GM18870 (cell line): ENCODE measurements around the gene CYGB.

Source experiments
- ATAC-seq: cut with Tn5 transposase; IDR thresholded peaks from one replicate; pipeline ENCODE4 v1.9.1; 2021; ENCODE audit warnings: moderate library complexity; ENCODE audit not compliant: unreplicated experiment

Gene CYGB

DNA sequence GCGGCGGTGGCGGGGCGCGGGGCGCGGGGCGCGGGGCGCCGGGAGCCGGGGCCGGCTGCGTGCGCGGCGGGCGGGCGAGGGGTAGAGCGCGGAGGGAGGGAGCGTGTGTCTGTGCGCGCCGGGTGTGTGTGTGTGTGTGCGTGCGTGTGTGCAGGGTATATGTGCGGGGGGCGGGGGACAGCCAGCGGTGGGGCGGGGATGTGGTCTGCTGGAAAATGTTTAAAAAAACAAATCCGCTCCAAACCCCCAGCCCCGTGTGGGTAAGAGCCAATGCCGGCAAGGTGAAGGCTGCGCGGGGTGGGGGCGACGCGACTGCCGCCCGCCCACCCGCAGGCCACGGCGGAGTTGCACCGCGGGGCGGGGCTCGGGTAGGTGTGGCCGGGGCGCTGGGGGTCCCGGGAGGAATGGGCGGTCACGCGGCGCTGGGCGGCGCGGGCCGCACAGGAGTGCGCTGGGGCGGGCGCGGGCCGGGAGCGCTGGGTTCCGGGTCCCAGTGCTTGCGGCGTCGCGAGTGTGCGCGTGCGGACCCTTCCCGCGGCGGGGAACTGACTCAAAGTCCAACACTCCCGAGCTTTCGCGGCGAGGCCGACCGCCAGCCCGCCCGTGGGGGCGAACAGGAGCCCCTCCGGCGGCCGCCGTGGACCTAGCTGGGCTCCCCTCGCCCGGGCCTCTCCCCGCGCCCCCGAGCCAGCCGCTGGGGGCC is at the start of gene CYGB:
TSS of gene CYGB (minus strand) at position 132 of the 703 bp plus-strand sequence. CDS start 167 bp downstream, outside the sequence.
- ATAC-seq, result no peak

DNA sequence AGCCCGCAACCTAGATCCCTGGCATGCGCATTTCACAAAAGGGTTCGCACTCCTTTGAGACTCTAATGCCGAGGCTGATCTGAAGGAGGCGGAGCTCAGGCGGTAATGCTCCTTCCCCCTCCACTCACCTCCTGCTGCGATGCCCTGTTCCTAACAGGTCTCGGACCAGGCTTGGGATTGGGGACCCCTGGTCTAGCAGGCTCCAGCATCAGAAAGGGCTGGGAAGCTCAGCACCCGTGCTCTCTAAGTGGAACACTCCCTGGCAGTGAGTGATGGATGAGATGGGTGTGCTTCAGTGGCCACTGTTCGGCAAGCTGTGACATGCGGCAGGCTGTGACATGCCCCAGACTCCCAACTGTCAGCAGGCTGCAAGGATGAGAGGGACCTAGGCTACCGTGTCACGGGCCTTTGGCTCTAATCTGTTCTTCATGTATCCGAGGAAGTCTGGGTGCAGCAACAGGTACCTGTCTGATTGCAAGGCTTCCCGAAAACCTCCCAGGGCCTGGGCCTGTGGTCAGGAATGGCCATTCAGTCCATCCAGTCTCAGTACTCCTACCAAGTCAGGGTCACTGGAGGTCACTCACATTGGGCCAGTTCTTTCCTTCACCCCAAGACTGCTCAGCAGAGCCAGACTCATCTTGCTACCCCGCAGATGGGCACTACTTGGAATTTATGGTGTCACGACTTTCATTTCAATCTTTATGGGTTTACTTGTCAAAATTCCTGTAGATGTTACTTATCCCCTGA is 49.4 kb upstream of the CYGB start:
- ATAC-seq, result no peak

DNA sequence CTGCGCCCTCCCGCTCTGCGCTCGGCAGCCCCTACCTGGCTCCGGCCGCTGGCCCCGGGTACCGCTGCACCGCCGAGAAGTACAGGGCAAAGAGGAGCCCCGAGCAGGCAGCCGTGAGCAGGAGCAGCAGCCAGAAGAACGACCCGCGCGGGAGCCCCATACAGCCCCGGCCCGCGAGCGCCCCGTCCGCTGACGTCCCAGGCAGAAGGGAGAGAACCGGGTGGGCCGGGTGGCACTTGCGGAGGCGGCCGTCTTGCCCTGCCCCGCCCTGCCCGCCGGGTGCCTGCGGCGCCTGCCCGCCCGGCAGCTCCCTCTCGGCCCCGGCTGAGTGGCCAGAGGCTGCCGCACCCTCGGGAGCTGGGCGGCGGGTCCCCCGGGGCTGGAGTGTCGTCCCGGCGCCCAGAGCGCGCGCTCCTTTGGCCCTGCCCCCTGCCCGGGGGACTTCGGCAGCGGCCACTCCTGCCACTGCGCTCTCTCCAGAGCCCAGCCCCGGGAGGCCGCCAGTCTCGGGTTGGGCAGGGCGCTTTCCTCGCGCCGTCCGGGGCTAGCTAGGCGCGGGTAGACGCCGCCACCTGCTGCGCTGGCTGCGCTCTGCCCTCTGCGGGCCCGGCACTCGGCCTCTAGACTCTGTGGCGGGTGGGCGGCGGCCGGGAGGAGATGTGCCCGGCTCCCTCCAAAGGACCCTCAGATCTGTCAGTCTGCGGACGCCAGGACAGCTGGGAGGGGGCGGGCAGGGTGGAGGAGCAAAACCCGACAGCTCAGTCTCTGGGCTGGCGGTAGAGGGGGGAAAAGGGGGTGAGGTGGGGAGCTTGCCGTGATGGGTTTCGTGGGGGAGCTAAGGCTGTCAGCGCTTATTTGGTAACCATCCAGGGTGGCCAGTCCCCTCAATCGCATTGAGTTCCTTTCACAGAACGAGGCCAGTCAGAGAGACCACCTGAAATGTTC is 48.4 kb upstream of the CYGB start, which contains the start of gene ST6GALNAC2:
TSS of gene ST6GALNAC2 (minus strand) at position 212 of the 945 bp plus-strand sequence. CDS start at position 160, 52 bp downstream.
- ATAC-seq, result no peak

DNA sequence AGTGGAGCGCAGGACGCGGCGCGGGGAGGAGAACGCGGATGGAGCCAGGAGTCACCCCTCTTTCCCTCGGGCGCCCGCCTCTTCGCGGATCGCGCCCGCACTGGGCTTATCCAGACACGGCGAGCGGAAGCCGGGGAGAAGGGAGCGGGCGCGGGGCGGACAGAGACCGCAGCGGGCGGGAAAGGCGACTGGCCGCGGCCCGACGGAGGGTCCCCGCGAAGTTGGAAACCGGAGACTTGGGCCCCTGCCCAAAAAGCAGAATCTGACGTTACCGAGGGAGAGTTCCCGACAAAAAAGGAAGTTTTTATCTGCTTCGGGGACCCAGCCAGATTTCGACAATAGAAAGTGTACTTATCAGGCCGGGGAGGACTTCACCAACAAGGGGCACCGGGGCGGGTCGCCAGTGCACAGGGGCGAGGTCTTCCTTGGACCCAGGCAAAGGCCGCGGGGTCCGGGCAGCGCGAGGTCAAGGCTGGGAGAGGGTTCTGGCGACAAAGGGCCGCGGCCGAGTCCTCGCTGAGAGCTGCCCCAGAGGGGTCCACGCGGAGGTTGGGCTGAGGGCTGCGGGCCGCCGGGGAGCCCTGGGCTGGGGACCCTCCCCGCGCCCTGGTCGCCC is 47.6 kb upstream of the CYGB start:
- no peak for ATAC-seq

DNA sequence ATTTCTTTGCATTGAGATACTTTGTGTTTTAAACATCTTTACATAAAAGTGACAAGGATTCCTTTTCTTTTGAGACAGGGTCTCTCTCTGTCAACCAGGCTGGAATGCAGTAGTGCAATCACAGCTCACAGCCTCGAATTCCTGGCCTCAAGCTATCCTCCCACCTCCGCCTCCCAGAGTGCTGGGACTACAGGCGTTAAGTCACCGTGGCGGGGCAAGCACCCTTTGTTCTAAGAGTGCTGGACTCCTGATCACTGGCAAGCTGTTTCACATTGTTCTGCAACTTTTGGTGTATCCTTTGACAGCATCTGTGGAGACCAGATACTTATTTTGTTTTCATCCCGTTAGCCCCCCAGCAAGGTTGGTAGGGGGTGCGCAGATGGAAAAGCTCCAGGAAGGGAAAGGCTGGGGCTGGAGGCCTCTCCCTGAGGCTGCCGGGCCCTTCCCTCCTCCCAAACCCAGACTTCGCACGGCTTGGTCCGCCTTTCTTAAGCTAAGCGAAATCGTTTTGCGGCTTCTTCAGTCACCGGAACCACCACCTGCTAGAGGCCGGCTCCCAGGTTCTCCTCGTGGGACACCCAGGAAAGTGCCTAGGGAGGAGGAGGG is 47.0 kb upstream of the CYGB start:
- ATAC-seq, result no peak

DNA sequence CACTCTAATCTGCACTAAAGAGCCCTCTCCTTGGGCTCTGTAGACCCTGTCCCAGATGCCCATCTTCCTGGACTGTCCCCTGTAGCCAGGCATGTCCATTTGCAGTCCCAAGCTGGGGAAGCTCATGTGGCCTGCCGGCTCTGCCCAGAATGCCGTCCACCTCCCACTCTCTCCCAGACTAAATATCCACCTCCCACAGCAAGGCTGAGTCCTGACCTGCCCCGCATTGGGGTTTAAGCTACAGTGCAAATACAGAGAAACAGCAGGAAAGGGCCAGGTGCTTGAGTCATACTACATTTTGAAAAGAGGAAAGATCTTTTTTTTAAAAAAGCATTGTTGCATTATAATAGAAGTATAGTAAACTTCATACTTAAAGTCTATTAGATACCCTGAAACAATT is 45.2 kb upstream of the CYGB start:
- no peak for ATAC-seq

DNA sequence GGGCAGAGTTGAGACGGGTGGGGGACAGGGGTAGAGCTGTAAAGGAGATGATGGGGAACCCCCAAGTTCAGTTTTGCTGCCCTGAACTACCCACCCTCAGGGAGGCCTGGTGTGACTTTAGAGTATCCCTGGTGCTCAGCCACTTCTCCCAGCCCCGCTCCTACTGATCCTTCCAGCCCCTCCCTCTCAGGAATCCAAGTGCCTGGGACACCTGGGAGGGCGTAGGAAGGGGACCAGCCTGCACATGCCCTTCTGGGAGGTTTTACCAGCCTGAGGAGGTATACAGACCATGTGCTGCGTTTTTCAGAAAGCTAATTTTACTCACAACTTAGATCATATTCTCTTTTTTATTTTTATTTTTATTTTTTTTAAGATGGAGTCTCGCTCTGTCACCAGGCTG is 44.0 kb upstream of the CYGB start:
- no peak for ATAC-seq

DNA sequence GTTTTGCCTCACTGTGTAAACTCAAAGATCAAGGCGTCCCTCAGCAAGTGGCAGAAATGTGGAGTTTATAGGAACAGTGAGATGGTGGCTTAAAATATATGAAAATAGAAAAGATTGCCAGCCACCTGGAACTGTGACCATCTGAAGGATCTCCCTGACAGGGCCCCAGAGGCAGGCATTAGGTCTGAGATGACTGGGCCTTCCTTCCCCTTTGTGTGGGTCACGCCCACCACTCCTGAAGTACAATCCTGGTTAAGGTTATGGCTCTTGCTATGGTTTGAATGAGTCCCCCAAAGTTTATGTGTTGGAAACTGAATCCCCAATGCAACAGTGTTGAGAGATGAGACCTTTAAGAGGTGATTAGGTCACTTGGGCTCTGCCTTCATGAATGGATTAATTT is 41.8 kb upstream of the CYGB start:
- no peak for ATAC-seq

DNA sequence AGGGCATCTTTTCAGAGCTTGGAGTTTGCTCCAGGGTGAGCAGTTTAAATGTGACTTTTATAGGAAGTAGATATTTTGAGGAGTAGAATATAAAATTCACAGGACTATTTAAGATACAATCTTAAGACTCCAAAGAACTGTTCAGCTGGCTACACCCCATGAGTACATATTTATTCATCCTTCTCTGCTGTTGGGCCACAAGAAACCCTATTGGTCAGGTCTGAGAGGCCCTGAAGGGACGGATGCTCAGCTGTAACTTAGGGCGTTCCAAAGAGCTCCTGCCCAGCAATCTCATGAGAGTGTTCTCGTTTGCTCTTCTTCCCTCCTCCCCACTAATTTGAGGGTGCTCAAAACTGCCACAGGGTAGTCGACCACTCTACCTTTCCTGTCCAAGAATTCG is 40.9 kb upstream of the CYGB start:
- no peak for ATAC-seq

DNA sequence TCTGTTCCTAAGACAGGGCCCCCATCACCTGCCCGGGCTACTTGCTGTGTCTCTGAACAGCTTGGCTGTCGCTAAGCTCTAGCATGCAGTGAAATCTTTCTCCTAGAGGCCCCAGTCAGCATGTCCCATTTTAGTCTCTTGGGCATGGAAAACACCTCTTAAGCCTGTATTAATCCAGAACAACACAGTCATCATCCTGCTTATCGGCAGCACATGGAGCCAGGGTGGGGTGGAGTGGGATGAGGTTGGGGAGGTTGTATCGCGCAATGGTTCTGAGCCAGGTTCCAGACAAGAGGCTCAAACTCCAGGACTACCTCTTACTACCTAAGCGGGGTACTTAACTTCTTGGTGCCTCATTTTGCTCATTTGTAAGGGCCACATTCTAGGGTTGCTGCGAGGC is 40.4 kb upstream of the CYGB start:
- no peak for ATAC-seq

DNA sequence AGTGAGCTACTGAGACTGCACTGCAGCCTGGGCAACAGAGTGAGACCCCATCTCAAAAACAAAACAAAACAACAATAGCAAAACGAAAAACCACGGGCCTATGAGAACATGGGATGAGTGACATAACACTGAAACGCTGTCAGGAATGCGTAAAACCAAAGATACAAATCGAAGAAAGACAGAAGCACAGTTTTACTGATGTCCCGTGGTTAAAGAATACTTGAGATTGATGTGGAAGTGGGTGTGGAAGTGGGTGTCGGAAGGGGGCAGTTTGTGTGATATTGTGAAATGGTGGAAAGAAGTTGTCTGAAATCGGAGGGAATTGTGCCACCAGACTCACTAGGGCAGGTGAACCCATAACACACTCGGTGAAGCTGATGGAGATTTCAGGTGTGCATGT is 38.7 kb upstream of the CYGB start:
- no peak for ATAC-seq

DNA sequence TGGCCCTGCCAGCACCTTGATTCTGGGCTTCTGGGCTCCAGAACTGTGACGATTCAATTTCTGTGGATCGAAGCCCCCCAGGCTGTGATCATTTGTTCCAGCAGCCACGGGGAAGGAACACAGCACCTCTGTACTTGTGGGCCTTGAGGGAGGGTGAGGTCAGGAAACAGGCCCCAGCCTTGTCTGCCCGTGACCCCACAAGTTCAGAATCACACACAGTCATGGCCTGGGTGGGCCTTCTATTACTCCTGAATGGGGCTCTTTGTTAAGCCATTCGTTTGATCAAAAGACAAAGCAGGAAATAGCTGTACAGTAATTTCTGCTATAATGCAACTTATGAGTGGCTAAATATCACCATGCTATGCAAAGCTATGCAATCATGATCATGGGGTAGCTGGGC is 38.1 kb upstream of the CYGB start:
- no peak for ATAC-seq

DNA sequence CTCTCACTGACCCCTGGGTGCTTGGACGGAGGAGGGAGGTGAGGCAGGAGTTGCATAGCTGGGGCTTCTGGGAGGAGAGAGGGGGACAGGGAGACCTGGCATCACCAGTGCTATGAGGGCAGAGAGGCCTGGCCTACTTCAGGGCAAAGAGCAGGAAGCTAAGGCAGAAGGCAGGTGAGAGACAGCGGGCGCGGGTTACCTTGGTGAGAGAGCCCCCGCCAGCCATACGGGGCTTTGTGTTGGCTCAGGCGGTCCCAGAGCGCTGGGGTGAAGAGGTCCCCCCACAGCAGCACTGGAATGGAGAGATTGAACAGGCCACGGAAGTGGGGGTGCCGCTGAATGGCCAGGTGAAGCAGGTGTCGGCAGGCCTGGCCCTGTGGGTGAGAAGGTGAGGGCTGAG is 36.7 kb upstream of the CYGB start:
- no peak for ATAC-seq

DNA sequence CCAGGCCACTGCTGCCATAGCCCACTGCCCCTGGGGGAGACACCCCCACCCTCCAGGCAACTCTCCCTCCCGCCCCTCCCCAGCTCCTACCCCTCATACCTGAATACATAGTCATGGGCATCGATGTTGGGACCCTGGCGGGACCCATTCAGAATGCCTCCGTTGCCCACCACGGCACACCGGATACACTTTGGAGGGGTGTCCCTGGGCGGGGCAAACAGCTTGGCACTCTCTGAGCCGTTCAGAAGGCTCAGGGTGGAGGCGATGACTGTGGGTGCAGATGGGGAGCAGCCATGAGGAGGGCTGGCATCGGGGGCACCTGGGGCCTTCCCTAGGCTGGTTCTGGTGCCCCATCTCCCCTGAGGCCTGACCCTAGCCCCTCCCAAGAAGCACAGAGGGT is 35.6 kb upstream of the CYGB start:
- no peak for ATAC-seq

DNA sequence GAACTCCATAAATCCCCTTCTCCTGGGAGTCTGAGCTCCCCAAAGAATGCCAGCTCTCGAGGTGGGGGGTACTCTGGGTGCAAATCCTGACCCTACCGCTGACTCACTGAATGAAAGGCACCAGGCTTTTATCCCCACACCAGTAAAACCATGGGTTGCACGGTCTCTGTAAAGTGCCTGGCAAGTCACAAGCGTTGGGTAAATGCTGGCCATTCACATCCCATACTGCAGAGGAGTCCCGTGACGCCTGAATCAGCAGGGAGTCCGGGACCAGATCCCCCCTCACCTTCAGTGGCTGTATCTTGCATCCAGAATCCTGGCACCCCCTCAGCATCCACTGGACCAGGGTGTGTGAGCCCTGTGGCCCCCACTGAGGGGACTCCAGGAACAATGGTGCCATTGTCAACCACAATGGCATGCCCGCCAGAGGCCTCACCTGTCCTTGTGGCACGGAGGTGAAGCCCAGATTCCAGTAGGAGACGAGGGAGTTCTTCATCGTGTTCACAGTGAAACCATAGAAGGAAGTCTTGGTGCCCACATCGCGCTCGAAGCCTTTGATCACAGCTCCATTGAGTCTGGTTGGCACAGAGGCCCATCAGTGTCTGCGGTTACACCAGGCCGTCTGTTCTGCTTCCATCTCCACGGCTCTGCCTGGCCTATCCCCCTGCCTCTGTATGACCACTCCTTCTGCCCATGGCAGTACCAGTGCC is 34.8 kb upstream of the CYGB start:
- ATAC-seq, result no peak

DNA sequence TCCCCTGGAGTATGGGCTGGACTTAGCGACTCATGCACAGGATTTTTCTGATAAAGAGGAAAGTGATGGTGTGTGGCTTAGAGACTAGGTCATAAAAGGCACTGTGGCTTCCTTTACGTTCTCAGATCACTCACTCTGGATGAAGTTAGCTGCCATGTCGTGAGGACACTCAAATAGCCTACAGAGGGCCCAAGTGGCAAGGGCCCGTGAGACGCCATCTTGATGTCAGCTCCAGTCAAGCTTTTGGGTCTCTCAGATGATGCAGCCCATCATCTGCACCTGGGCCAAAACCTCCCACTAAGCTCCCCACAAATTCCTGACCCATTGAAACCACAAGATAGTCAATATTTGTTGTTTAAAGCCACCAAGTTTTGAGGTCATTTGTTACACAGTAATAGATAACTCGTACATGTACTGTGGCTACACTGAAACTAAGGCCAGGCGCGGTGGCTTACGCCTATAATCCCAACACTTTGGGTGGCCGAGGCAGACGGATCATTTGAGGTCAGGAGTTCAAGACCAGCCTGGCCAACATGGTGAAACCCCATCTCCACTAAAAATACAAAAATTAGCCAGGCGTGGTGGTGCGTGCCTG is 33.5 kb upstream of the CYGB start:
- no peak for ATAC-seq

DNA sequence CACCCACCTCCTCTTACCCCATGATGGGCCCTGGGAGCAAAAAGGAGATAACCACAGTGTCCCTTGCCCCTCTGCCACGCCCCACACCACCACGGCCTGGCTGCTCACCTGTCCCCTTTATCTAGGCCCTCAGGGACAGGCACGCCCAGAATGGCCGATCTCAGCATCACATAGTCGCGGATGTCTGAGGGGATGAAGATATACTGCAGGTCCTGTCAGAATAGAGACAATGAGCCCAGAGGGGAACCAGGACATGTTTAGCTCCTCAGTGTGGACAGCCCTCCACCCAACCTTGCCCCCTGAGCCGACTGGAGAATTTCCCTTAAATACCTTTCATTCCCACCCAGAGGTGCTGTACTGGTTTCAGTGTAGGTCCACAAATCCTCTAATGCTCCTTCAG is 32.9 kb upstream of the CYGB start:
- ATAC-seq, result no peak

DNA sequence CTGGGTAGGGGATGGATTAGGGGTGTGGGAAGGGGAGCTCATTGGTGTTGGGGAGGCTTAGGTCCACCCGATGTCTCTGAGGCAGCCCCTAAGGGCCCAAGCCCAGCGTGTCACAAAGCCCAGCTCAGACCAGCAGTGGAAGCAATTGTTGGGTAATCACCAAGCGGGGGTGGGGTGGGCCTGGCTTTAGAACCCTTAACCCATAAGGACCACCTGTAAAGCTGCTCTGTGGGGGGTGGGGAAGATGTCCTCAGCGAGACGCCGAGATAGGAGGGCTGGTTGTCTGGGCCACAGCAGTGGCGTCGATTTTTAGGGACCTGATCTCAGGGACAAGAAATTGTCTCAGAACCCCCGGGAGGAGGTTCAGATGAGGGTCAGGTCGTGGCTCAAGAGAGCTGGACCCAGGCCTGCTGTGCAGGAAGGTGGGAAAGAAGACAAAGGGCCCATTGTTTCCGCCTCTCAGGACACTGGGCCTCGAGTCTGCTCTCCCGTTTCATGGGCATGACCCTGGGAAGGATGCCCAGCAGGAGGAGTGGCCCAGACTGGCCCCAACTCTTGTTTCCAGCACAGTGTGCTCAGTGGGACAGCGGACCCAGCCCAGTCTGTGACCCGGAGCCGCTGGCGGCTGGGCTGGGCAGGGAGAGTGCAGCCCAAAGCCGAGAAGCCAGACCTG is 32.2 kb upstream of the CYGB start:
- ATAC-seq, result no peak

DNA sequence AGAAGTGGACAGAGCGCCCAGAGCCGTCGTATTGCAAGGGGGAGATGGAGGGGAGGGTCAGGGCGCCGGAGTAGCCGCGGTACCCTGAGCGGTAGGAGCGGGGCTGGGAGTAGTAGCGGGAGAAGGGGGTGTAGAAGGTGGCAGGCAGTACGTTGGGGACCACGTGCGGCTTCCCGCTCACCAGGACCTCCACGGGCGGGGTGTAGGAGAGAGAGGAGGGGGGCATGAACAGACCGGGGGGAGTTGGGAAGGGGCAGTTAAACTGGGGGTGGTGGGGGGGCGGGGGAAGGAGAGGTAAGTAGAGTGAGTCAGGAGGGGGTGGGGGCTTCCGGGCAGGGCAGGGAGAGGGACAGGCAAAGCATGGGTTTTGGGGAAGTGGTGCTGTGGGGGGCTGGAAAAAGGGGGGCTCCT is 31.3 kb upstream of the CYGB start:
- ATAC-seq, result no peak
